ENCODE data around the gene GABBR2. TPM values are rescaled to one million over a fixed set of nuclear protein-coding genes. Genes with fewer than 3 reads are reported as not detected.

Gene GABBR2
- total RNA-seq, 4 donors from 2014 or later = not detected

DNA sequence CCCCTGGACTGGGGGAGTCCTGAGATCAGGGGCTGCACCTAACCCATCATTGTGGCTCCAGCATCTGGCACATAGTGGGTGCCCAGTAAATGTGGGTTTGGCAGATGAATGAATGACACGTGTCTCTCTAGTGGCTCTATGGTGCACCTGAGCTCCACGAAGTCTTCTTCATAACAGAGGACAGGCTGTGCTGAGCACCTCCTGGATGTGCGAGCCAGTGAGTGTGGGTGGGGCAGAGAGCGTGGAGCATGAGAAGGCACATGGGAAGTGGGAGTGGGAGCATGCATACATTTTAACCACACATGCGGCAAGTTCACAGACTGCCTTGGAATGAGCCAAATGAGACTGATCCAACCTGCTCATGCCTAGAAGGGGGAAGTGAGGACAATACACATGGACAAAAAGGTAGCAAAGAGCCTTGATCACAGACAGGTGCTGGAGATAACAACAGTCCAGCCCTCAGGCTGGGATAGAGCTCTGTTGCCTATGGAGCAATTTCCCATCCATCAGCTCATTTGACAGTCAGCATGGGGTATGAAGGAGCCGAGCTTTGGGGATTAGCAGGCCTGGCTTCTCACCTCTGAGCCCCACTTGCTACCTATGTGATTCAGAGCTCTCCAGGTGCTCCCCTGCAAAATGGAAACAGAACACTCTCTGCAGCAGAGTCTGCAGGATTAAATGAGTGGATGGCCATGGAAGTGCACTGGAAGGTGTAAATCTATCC is 377.0 kb downstream of the GABBR2 start:
- DNase-seq (ENCODE audit: low spot score) = no peak

DNA sequence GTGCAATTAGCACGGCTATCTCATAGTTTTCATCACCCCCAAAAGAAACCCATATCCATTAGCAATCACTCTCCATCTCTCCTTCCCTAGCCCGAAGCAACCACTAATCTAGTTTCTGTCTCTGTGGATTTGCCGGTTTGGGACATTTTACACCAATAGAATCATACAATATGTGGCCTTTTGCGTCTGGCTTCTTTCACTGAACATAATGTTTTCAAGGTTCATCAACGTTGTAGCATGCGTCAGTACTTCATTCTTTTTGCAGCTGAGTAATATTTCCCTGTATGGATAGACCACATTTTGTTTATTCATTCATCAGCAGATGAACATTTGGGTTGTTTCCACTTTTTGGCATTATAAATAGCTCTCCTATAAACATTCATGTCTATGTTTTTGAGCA is 377.9 kb downstream of the GABBR2 start:
- TF ChIP-seq, protein P1, sequence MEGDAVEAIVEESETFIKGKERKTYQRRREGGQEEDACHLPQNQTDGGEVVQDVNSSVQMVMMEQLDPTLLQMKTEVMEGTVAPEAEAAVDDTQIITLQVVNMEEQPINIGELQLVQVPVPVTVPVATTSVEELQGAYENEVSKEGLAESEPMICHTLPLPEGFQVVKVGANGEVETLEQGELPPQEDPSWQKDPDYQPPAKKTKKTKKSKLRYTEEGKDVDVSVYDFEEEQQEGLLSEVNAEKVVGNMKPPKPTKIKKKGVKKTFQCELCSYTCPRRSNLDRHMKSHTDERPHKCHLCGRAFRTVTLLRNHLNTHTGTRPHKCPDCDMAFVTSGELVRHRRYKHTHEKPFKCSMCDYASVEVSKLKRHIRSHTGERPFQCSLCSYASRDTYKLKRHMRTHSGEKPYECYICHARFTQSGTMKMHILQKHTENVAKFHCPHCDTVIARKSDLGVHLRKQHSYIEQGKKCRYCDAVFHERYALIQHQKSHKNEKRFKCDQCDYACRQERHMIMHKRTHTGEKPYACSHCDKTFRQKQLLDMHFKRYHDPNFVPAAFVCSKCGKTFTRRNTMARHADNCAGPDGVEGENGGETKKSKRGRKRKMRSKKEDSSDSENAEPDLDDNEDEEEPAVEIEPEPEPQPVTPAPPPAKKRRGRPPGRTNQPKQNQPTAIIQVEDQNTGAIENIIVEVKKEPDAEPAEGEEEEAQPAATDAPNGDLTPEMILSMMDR (IDR thresholded peaks at IDR 0.05) = no peak
- ATAC-seq (ENCODE audit: low FRiP score) (no peak), DNase-seq (ENCODE audit: low spot score) (no peak)

More for the DNA sequence above, 377.0 kb downstream of the GABBR2 start:
- no peak for ATAC-seq (ENCODE audit: low FRiP score)
- TF ChIP-seq, protein P1 (IDR thresholded peaks at IDR 0.05) = no peak

DNA sequence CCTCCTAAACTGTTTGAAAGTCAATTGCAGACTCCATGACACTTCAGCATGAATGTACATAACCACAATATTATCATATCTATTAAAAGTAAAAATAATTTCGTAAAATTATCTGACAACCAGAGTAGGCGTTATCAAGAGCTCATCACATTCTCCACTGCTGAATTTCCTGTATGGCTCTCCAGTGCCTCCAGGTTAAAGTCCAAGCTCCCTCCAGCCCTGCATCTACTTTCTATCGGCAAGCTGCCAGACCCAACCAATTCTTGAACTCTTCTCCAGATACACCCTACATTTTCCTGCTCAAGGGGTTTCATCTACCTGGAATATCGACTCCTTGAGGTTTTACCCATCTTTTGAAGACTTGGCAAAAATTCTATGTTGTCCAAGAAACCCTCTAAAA is 378.8 kb downstream of the GABBR2 start:
- ATAC-seq (ENCODE audit: low FRiP score) = no peak
- TF ChIP-seq, protein P1 (IDR thresholded peaks at IDR 0.05) = no peak

DNA sequence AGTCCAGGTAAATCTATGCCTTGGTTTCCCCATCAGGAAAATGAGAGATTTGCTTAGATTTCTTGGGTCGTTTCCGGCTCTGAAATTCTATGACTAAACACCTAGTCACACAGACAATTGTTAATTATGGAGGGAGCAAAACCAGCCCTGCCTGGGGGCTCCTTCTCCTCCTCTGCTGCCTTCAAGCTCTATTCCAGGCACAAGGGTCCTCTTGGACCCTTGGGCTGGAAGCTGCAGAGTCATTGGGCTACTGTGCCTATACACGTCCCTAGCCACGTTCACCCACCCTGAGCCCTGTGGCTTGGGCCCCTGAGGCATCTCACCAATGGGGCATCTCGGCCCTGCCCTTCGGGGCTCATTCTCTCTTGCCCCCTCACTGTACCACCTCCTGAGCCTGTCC is 379.5 kb downstream of the GABBR2 start:
- DNase-seq (ENCODE audit: low spot score) (no peak), ATAC-seq (ENCODE audit: low FRiP score) (no peak)
- TF ChIP-seq, protein P1 (IDR thresholded peaks at IDR 0.05) = no peak

More for the DNA sequence above, 378.8 kb downstream of the GABBR2 start:
- DNase-seq (ENCODE audit: low spot score) = no peak

DNA sequence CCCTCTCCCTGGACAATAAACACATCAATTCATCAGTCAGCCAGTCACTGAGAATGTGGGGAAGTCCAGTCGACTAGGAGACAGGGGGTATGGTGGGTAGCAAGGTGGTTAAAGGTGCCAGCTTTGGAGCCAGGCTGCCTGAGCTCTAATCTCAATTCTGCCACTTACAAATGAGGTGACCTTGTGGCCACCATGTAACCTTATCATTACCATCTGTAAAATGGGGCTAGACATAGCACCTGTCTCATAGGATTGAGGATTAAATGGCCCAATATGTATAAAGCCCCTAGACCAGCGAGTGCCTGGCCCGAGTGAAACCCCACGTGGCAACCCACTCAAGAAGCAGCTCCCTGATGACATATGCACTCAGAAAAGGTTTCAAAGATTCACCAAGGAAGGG is 380.0 kb downstream of the GABBR2 start:
- TF ChIP-seq, protein P1 (IDR thresholded peaks at IDR 0.05) = no peak
- ATAC-seq (ENCODE audit: low FRiP score) = no peak
- no peak for DNase-seq (ENCODE audit: low spot score)

DNA sequence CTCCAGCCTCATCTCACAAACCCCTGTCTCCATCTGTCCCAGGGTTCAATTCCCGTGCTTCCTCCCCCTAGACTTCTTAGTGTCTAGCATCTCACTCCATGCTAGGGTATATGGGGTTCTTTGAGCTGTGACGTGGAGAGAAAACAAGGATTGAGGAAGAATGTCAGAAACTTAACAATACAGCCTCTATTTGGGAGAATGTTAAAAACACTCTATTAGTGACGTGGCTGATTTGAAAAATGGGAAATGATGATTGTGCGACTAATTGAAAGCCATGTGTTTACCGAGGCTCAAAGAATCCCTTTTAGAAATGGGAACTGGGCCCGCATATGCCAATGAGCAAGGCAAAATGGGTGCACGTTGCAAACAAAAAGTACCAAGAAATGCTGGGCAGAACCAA is 380.6 kb downstream of the GABBR2 start:
- ATAC-seq (ENCODE audit: low FRiP score) (no peak), DNase-seq (ENCODE audit: low spot score) (no peak)
- TF ChIP-seq, protein P1 (IDR thresholded peaks at IDR 0.05) = no peak

DNA sequence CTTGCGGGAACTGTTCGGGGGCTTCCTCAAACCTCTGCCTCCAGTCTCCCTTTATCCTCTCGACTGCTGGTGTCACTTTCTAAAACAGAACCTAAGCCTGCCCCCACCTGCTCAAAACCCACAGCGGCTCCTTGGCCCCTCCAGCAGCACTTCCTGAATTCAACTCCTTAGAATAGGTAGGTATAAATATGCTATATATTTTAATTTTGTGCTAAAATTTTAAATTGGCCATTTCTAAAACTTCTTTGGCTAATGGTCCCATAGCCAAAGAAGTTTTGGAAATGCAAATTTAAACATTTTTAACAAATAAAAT is 381.5 kb downstream of the GABBR2 start:
- ATAC-seq (ENCODE audit: low FRiP score) (no peak), DNase-seq (ENCODE audit: low spot score) (no peak)
- TF ChIP-seq, protein P1 (IDR thresholded peaks at IDR 0.05) = no peak

All from omental fat pad (tissue), 4 donors.